Activated CD4-positive, alpha-beta memory T cell treated with anti-CD3 and anti-CD28 coated beads, Interleukin-2, amount 10 ng/mL, durations not matched to agents 7 days and 5 days (primary cell): ENCODE measurements around the gene EFNA1. TPM values are rescaled to one million over a fixed set of nuclear protein-coding genes. Genes with fewer than 3 reads are reported as not detected.

Source experiments
- CTCF ChIA-PET: fragments of 350-600 bp; sonication (Branson Sonifier 250); formaldehyde crosslinking; loops from one replicate; lab custom pipeline; 2021; ENCODE audit warnings: antibody characterized with exemption, inconsistent platforms; lab: Charles Lee
- POLR2A ChIA-PET: fragments of 350-600 bp; sonication (Branson Sonifier 250); formaldehyde crosslinking; loops from one replicate; lab custom pipeline; 2021; ENCODE audit warnings: antibody characterized with exemption; lab: Charles Lee
- DNase-seq: peaks from one replicate; pipeline ENCODE4 v3.0.0-alpha.2; 2020
- H3K27ac Mint-ChIP-seq: one replicate; pipeline ENCODE4 v1.8.0; 2021; ENCODE audit warnings: mild to moderate bottlenecking, mixed read lengths
- H3K27me3 Mint-ChIP-seq: one replicate; pipeline ENCODE4 v1.8.0; 2021; ENCODE audit warnings: mixed read lengths
- H3K36me3 Mint-ChIP-seq: one replicate; pipeline ENCODE4 v1.8.0; 2021; ENCODE audit warnings: low read depth, mixed read lengths
- H3K4me1 Mint-ChIP-seq: one replicate; pipeline ENCODE4 v1.8.0; 2021; ENCODE audit warnings: mixed read lengths
- H3K4me3 Mint-ChIP-seq: one replicate; pipeline ENCODE4 v1.8.0; 2021; ENCODE audit warnings: mild to moderate bottlenecking, mixed read lengths
- H3K9me3 Mint-ChIP-seq: one replicate; pipeline ENCODE4 v1.8.0; 2021; ENCODE audit warnings: mixed read lengths
- total RNA-seq, 2 experiments: library from RNA; stranded (reverse); gene quantifications; one replicate each; pipeline ENCODE4 v1.2.3, GENCODE V29; 2021

EFNA1 gene
- total RNA-seq, 2 experiments from 2014 or later = not detected

GRCh38 chr1:155174324-155175280 lies 46.9 kb downstream of the EFNA1 start:
- peaks cover 61% of the 10 kb centered on the region for H3K4me1 Mint-ChIP-seq
- H3K36me3 Mint-ChIP-seq = peaks cover 51% of the 10 kb centered on the region
- no peaks in the 10 kb centered on the region for H3K9me3 Mint-ChIP-seq
- peak overlapping the region; percentile 97 for H3K4me3 Mint-ChIP-seq
- POLR2A ChIA-PET = interaction anchor here (0.6 to 7.5 kb wide), 11 partner anchors 10 to 845 kb away, joined by 3 to 133 read pairs (median 8); partner anchors contain the start of genes MTX1 and THBS3
- H3K27ac Mint-ChIP-seq = peak overlapping the region; percentile 96
- peak; percentile 73 for DNase-seq
- CTCF ChIA-PET = interaction anchor here (0.5 to 5.0 kb wide), 14 partner anchors 20 to 162 kb away, joined by 3 to 93 read pairs (median 6); no protein-coding TSS in a partner anchor
- H3K27me3 Mint-ChIP-seq = no peaks in the 10 kb centered on the region

- DNase-seq = peak; percentile 17
- CTCF ChIA-PET = interaction anchor here (0.5 to 5.0 kb wide), 13 partner anchors 19 to 163 kb away, joined by 3 to 93 read pairs (median 6); no protein-coding TSS in a partner anchor
- Mint-ChIP-seq H3K36me3 (peaks cover 52% of the 10 kb centered on the region), H3K27ac (peak overlapping the region; percentile 96), H3K4me3 (peak overlapping the region; percentile 97), H3K9me3 (no peaks in the 10 kb centered on the region), H3K27me3 (no peaks in the 10 kb centered on the region), H3K4me1 (peaks cover 58% of the 10 kb centered on the region)
- POLR2A ChIA-PET = interaction anchor here (1.0 to 7.5 kb wide), 7 partner anchors 9 to 149 kb away, joined by 3 to 133 read pairs (median 8); partner anchors contain the start of genes MTX1 and THBS3
Measured at GRCh38 chr1:155175281-155175926, 47.7 kb downstream of the EFNA1 start.

DNA sequence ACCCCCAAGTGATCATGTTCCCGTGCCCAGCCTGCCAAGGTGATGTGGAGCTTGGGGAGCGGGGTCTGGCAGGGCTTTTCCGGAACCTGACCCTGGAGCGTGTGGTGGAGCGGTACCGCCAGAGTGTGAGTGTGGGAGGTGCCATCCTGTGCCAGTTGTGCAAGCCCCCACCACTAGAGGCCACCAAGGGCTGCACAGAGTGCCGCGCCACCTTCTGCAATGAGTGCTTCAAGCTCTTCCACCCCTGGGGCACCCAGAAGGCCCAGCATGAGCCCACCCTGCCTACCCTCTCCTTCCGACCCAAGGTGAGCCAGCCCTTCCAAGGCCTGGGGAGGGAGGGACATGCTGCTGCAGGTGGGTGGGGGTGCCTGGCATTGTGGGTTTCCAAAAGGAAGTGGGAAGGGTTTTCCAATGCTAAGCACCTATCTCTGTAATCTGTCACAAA lies 48.3 kb downstream of the EFNA1 start:
- no peaks in the 10 kb centered on the region for H3K9me3 Mint-ChIP-seq
- DNase-seq = peak; percentile 44
- H3K36me3 Mint-ChIP-seq = peaks cover 51% of the 10 kb centered on the region
- H3K4me3 Mint-ChIP-seq = peak overlapping the region; percentile 18
- CTCF ChIA-PET = interaction anchor here (0.7 to 5.0 kb wide), 10 partner anchors 19 to 148 kb away, joined by 3 to 93 read pairs (median 9); no protein-coding TSS in a partner anchor
- peaks cover 57% of the 10 kb centered on the region for H3K4me1 Mint-ChIP-seq
- no peaks in the 10 kb centered on the region for H3K27me3 Mint-ChIP-seq
- POLR2A ChIA-PET = interaction anchor here (1.0 to 7.5 kb wide), 6 partner anchors 9 to 148 kb away, joined by 3 to 133 read pairs (median 12); partner anchors contain the start of genes MTX1 and THBS3
- peak overlapping the region; percentile 96 for H3K27ac Mint-ChIP-seq

- Mint-ChIP-seq H3K36me3 (peaks cover 56% of the 10 kb centered on the region), H3K9me3 (no peaks in the 10 kb centered on the region), H3K4me3 (peak overlapping the region; percentile 18), H3K27me3 (no peaks in the 10 kb centered on the region), H3K4me1 (peaks cover 56% of the 10 kb centered on the region), H3K27ac (peak overlapping the region; percentile 96)
- ChIA-PET CTCF (interaction anchor here (0.7 to 5.0 kb wide), 13 partner anchors 17 to 92 kb away, joined by 3 to 93 read pairs (median 11); no protein-coding TSS in a partner anchor), POLR2A (interaction anchor here (1.2 to 7.5 kb wide), 5 partner anchors 8 to 50 kb away, joined by 8 to 133 read pairs (median 17); partner anchors contain the start of genes MTX1 and THBS3)
- peak; percentile 88 for DNase-seq
Measured at GRCh38 chr1:155176544-155177071, 48.9 kb downstream of the EFNA1 start.

GRCh38 chr1:155177192-155177917 lies 49.7 kb downstream of the EFNA1 start:
- POLR2A ChIA-PET = interaction anchor here (1.2 to 7.5 kb wide), 5 partner anchors 16 to 146 kb away, joined by 3 to 133 read pairs (median 8); partner anchors contain the start of genes MTX1 and THBS3
- Mint-ChIP-seq H3K27ac (no peak overlapping the region), H3K36me3 (peaks cover 56% of the 10 kb centered on the region), H3K9me3 (no peaks in the 10 kb centered on the region), H3K27me3 (no peaks in the 10 kb centered on the region), H3K4me1 (peaks cover 53% of the 10 kb centered on the region), H3K4me3 (no peak overlapping the region)
- no peak for DNase-seq
- CTCF ChIA-PET = interaction anchor here (0.7 to 2.7 kb wide), 9 partner anchors 16 to 93 kb away, joined by 3 to 21 read pairs (median 8); no protein-coding TSS in a partner anchor

DNA sequence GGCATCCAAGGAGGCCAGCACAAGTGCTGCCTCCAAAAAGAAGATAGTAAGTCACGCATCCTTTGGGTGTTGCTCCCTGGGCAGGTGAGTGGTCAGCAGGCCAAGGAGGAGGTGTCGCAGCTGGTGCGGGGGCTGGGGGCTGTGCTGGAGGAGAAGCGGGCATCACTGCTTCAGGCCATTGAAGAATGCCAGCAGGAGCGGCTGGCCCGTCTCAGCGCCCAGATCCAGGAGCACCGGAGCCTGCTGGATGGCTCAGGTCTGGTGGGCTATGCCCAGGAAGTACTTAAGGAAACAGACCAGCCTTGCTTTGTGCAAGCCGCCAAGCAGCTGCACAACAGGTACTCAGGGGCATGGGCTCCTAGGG lies 50.2 kb downstream of the EFNA1 start:
- POLR2A ChIA-PET = interaction anchor here (1.0 to 7.5 kb wide), 6 partner anchors 15 to 145 kb away, joined by 3 to 133 read pairs (median 7); partner anchors contain the start of genes MTX1 and THBS3
- peaks cover 57% of the 10 kb centered on the region for H3K36me3 Mint-ChIP-seq
- H3K4me1 Mint-ChIP-seq = peaks cover 51% of the 10 kb centered on the region
- H3K27ac Mint-ChIP-seq = no peak overlapping the region
- no peaks in the 10 kb centered on the region for H3K27me3 Mint-ChIP-seq
- CTCF ChIA-PET = interaction anchor here (1.3 to 2.7 kb wide), 7 partner anchors 15 to 93 kb away, joined by 4 to 21 read pairs (median 9); no protein-coding TSS in a partner anchor
- DNase-seq = no peak
- no peak overlapping the region for H3K4me3 Mint-ChIP-seq
- H3K9me3 Mint-ChIP-seq = no peaks in the 10 kb centered on the region

GRCh38 chr1:155178441-155179111 lies 50.9 kb downstream of the EFNA1 start:
- ChIA-PET CTCF (interaction anchor here (1.5 to 2.7 kb wide), 4 partner anchors 15 to 94 kb away, joined by 4 to 21 read pairs (median 8); no protein-coding TSS in a partner anchor), POLR2A (interaction anchor here (1.0 to 7.5 kb wide), 4 partner anchors 15 to 145 kb away, joined by 3 to 133 read pairs (median 4); no protein-coding TSS in a partner anchor)
- H3K36me3 Mint-ChIP-seq = peaks cover 58% of the 10 kb centered on the region
- no peaks in the 10 kb centered on the region for H3K9me3 Mint-ChIP-seq
- no peak for DNase-seq
- H3K27me3 Mint-ChIP-seq = no peaks in the 10 kb centered on the region
- H3K4me3 Mint-ChIP-seq = no peak overlapping the region
- H3K27ac Mint-ChIP-seq = no peak overlapping the region
- peaks cover 47% of the 10 kb centered on the region for H3K4me1 Mint-ChIP-seq

GRCh38 chr1:155179112-155180031 lies 51.7 kb downstream of the EFNA1 start:
- ChIA-PET POLR2A (interaction anchor here (1.3 kb wide), 1 partner anchor 47 kb away, joined by 3 read pairs; no protein-coding TSS in a partner anchor), CTCF (interaction anchor here (2.7 kb wide), 1 partner anchor 14 kb away, joined by 21 read pairs; no protein-coding TSS in a partner anchor)
- Mint-ChIP-seq H3K36me3 (peaks cover 60% of the 10 kb centered on the region), H3K27me3 (no peaks in the 10 kb centered on the region), H3K9me3 (no peaks in the 10 kb centered on the region), H3K4me3 (no peak overlapping the region), H3K4me1 (peaks cover 42% of the 10 kb centered on the region), H3K27ac (no peak overlapping the region)
- no peak for DNase-seq

DNA sequence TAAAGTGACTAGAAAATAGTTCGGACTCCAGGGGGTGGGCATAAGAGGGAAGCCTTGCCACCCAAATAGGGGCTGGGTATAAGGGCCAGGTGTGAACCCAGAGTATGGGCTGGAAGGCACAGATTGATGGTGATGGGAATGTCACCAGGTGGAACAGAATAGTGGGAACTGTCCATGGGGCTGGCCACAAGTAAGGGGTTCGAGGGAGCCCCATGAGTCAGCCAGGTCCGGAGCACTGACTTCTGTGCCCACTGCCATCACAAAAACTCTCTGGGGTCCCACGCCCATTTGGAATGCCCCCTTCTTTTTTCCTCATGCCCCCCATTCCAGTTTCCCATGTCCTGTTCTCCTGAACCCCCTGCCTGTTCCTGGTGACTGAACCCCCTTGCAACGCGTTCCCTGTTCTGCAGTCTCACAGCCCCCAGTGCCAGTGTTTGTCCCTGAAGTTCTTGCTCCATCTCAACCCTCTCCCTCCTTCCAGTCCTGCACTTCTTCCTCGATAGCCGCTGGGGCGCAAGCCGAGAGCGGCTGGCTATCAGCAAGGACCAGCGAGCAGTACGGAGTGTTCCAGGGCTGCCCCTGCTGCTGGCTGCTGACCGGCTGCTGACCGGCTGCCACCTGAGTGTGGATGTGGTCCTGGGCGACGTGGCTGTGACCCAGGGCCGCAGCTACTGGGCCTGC lies 53.8 kb downstream of the EFNA1 start:
- ChIA-PET POLR2A (no interaction called here), CTCF (interaction anchor here (1.0 to 1.3 kb wide), 3 partner anchors 9 to 93 kb away, joined by 3 to 4 read pairs (median 3); partner anchors contain the start of gene KRTCAP2)
- peaks cover 23% of the 10 kb centered on the region for H3K4me1 Mint-ChIP-seq
- H3K27me3 Mint-ChIP-seq = no peaks in the 10 kb centered on the region
- H3K36me3 Mint-ChIP-seq = peaks cover 53% of the 10 kb centered on the region
- no peak overlapping the region for H3K4me3 Mint-ChIP-seq
- no peak for DNase-seq
- no peak overlapping the region for H3K27ac Mint-ChIP-seq
- no peaks in the 10 kb centered on the region for H3K9me3 Mint-ChIP-seq
